HuH-7 (cell line): ENCODE data around the gene TGIF2LX.
"Not testable (repeated sequence)": the region's sequence is repeated elsewhere in the genome, so short reads cannot be mapped to it uniquely, and the experiment has no call there.

ENCODE experiments used
- DNase-seq: peaks from one replicate; pipeline ENCODE4 v3.0.0; 2011; ENCODE audit warnings: low spot score

The TGIF2LX gene

GRCh38 chrX:89921665-89922064 lies at the start of gene TGIF2LX:
TSS of gene TGIF2LX (plus strand) at chrX:89921908. CDS start at chrX:89922086, 178 bp downstream.
- DNase-seq = not testable (repeated sequence)

- DNase-seq = not testable (repeated sequence)
Measured at GRCh38 chrX:89922338-89922934, 728 bp downstream of the TGIF2LX start.

- not testable (repeated sequence) for DNase-seq
Measured at GRCh38 chrX:89943077-89943476, 21.4 kb downstream of the TGIF2LX start.

GRCh38 chrX:89965588-89965987 lies 43.9 kb downstream of the TGIF2LX start:
- not testable (repeated sequence) for DNase-seq
